NCI-H345 treated with DMSO at 0.1 percent for 48 hours (cell line): Measurements from ENCODE around the gene TEP1.
"Not testable (repeated sequence)": the region's sequence is repeated elsewhere in the genome, so short reads cannot be mapped to it uniquely, and the experiment has no call there.

ENCODE experiments used
- DNase-seq: peaks from one replicate; lab custom pipeline; 2025; ENCODE audit not compliant: unreplicated experiment; lab: John Stamatoyannopoulos, UW

The TEP1 gene

DNA sequence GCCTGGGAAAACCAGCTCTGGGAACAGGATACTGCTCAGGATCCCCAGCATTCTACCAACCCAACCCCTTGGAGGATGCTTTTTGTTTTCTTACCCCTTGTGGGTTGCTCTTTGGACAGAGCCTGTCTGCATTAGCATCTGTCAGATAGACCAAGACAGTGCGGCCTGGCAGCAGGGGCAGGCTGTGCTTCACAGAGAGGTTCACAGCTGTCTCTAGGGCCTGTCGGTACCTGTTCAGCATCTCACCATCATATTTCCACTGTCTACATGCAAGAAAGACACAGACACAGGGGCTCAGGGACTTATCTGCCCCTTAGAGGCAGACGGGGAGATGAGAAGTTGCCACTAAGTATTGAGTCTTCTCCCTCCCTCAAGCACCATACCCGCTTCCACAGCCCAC lies 21.8 kb downstream of the TEP1 start:
- no peak for DNase-seq

DNA sequence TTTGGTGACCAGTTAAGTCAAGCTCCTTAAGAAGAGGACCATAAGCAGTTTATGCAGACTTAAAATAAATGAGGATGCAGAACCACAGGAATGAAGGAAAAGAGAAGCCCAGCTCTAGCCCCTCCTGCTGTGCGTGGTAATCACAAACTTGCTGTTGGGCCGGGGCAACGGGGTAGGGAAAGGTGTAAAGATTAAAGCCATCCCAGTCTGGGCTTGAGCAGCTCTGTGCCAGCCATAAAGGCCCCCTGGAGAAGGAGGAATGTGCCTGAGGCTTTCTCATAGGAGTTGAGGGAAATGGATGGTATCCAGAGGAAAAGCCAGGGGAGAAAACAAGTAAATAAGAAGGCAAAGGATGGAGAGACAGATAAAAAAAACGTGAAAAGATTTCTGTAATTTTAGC lies 25.1 kb downstream of the TEP1 start:
- DNase-seq: no peak

GRCh38 chr14:20387576-20387975 lies 25.7 kb downstream of the TEP1 start:
- DNase-seq: no peak

GRCh38 chr14:20386276-20386855 lies 26.9 kb downstream of the TEP1 start:
- no peak for DNase-seq

- DNase-seq: no peak
Observed at GRCh38 chr14:20384886-20385285, 28.4 kb downstream of the TEP1 start.

GRCh38 chr14:20384321-20384720 lies 29.0 kb downstream of the TEP1 start:
- DNase-seq: no peak

DNA sequence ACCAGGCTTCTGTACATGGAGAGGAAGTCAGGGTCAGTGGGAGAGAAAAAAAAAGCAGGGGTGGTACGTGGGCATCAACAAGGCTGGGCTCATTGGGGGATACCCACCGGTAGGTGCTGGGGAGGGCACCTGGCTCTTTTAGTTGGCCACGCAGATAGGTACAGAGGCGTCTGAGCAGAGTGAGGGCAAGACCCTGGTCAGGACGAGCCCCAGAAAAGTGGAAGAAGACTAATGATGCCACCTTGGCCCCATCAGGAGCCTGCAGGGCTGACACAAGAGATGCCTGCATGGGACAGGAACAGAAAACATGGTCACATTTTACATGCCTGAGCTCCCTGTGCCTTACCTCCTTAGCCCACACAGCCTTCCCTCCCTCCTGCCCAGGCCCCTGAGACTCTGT lies 29.7 kb downstream of the TEP1 start:
- no peak for DNase-seq

GRCh38 chr14:20383032-20383431 lies 30.3 kb downstream of the TEP1 start:
- no peak for DNase-seq

GRCh38 chr14:20382526-20382925 lies 30.8 kb downstream of the TEP1 start:
- no peak for DNase-seq

DNA sequence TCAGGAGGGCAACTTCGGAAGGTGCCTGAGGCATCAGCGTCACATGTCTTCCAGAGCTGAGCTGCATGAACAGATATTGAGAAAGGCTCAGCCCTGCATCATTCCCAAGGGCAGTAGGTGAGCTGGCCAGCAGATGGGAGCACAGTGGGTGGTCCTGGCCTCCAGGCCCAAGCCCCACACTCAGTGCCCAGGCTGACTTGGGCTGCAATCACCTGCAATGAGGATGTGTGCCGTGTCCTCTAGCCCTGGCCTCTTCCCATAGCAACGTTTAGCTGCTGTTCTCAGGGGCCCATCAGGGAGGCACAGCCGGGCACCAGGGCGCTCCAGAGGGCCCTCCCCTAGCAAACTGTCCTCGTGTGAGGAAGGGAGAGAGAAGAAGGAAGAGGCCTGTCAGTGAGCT lies 32.0 kb downstream of the TEP1 start:
- no peak for DNase-seq

DNA sequence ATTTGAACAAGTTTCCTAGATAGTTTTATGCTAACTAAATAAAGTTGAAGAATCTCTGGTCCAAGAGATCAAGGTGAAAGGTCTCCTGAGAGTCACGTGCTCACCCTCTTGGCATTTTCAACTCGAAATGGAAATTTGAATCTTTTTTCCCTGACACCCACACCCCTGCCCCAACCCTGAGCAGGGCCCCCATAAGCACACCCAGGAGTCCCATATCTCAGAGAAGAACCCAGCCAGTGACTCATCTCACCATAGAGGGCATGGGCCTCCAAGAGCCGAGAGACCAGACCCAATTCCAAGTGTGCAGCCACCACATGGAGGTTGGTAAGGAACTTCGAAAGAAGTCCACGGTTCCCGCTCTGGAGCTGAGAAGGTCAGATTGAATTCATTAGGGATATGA lies 32.6 kb downstream of the TEP1 start:
- DNase-seq: no peak

- DNase-seq: no peak
Observed at GRCh38 chr14:20379743-20380142, 33.6 kb downstream of the TEP1 start.

DNA sequence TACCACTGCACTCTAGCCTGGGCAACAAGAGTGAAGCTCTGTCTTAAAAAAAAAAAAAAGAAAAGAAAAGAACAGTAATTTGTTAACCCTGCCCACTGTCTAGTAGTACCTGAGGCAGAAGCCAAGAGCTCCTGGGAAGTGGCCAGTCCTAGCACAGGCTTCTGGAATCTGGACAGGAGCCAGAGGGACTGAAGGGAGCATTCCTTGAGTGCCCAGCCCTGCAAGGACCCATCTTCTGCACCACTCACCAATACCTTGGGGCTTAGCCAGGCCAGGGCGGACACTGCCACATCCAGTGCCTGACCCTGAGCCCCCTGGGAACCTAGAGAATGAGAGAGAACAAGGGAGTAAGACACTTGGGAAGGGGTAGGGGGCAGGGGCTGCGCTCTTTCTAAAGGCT lies 36.1 kb downstream of the TEP1 start:
- no peak for DNase-seq

DNA sequence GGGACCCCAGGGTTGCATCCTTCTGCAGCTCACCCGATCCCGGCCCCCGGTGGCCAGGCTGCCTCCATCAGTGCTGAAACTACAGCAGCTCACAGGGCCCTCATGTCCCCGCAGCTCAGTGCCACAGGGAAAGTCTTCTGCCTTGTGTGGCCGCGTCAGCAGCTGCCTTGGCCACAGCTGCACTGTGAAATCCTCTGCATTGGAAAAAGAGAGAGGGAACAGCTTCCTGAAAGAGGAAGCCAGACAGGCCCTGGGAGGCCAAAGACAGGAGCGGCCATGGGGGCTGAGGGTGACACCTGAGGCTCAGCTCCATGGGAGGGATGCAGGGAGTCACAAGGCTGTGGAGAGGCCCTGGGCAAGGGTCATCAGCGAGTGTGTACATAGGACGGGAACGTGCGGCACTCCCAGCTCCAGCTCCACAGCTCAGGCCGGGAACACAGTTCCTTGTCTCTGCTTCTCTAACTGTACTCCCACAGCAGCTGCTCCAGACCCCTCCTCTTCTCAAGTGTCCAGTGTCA lies 37.2 kb downstream of the TEP1 start:
- no peak for DNase-seq

- DNase-seq: no peak
Observed at GRCh38 chr14:20375471-20375870, 37.8 kb downstream of the TEP1 start.

GRCh38 chr14:20372796-20373195 lies 40.5 kb downstream of the TEP1 start:
- DNase-seq: no peak

DNA sequence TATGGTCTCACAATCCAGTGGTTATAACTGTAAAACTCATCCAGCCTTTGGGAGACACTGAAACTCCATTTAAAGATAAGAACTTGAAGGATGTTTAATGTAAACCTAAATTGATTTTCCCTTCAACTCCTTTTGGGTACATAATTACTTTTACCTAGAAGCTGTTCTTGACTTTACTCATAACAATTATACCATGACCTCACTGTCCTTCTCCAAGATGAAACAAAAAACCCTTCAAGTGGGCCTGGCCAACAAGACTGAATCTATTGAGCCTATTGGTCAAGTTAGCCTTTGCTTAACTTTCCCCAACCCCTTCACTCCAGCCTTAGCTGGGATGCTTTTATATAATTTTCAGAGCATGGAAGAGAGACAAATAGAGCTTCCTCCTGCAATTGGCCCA lies 47.4 kb downstream of the TEP1 start:
- DNase-seq: no peak

GRCh38 chr14:20358474-20358873 lies 54.8 kb downstream of the TEP1 start:
- DNase-seq: not testable (repeated sequence)

- DNase-seq: no peak
Observed at GRCh38 chr14:20356422-20356821, 56.9 kb downstream of the TEP1 start.

- no peak for DNase-seq
Observed at GRCh38 chr14:20350860-20351259, 62.4 kb downstream of the TEP1 start.

GRCh38 chr14:20350282-20350681 lies 63.0 kb downstream of the TEP1 start:
- no peak for DNase-seq

GRCh38 chr14:20347747-20348146 lies 65.6 kb downstream of the TEP1 start:
- no peak for DNase-seq

GRCh38 chr14:20346713-20347112 lies 66.6 kb downstream of the TEP1 start:
- DNase-seq: no peak
